Trophoblast cell (in vitro differentiated cells and primary cell): ENCODE measurements around the gene CCDC80.

Source experiments
- DNase-seq, 2 donors: peaks; one replicate each; pipeline ENCODE4 v3.0.0-alpha.2; 2016
- H2AFZ ChIP-seq: 2 replicates; pipeline ENCODE4 v1.6.1; 2013; ENCODE audit warnings: low read length, moderate library complexity, mild to moderate bottlenecking; ENCODE audit not compliant: insufficient read depth, poor library complexity
- H2AK5ac ChIP-seq: 2 replicates; pipeline ENCODE4 v1.6.1; 2013; ENCODE audit warnings: mild to moderate bottlenecking, low read length
- H2BK120ac ChIP-seq: 2 replicates; pipeline ENCODE4 v1.6.1; 2013; ENCODE audit warnings: low read length, mild to moderate bottlenecking, moderate library complexity; ENCODE audit not compliant: insufficient read depth, poor library complexity
- H2BK12ac ChIP-seq: 2 replicates; pipeline ENCODE4 v1.6.1; 2013; ENCODE audit warnings: mild to moderate bottlenecking, low read length, moderate library complexity
- H2BK5ac ChIP-seq: 2 replicates; pipeline ENCODE4 v1.6.1; 2013; ENCODE audit warnings: low read length, low read depth, moderate library complexity, mild to moderate bottlenecking; ENCODE audit not compliant: poor library complexity
- H3K14ac ChIP-seq: 2 replicates; pipeline ENCODE4 v1.6.1; 2013; ENCODE audit warnings: mild to moderate bottlenecking, low read length
- H3K18ac ChIP-seq: 2 replicates; pipeline ENCODE4 v1.6.1; 2013; ENCODE audit warnings: mild to moderate bottlenecking, low read length
- H3K23ac ChIP-seq: 2 replicates; pipeline ENCODE4 v1.6.1; 2013; ENCODE audit warnings: low read length
- H3K27ac ChIP-seq: 2 replicates; pipeline ENCODE4 v1.5.1; 2013; ENCODE audit warnings: low read depth, mild to moderate bottlenecking, inconsistent platforms, low read length, moderate library complexity
- H3K27me3 ChIP-seq: 2 replicates; pipeline ENCODE4 v1.6.1; 2013; ENCODE audit warnings: inconsistent platforms, mild to moderate bottlenecking, low read length, moderate library complexity; ENCODE audit not compliant: insufficient read depth
- H3K36me3 ChIP-seq, 2 experiments: 1 replicate in 1 of 2; 2 replicates in 1 of 2; pipeline ENCODE4 v1.6.1; 2013; ENCODE audit warnings: low read length in 2 of 2, mild to moderate bottlenecking in 2 of 2, moderate library complexity in 1 of 2; ENCODE audit not compliant: insufficient read depth in 2 of 2, control insufficient read depth in 1 of 2
- H3K4ac ChIP-seq: 2 replicates; pipeline ENCODE4 v1.6.1; 2013; ENCODE audit warnings: low read depth, mild to moderate bottlenecking, low read length, moderate library complexity
- H3K4me1 ChIP-seq, 2 experiments: 1 replicate in 1 of 2; 2 replicates in 1 of 2; pipeline ENCODE4 v1.6.1; 2013; ENCODE audit warnings: low read length in 2 of 2, mild to moderate bottlenecking in 2 of 2, moderate library complexity in 1 of 2; ENCODE audit not compliant: insufficient read depth in 2 of 2, control insufficient read depth in 1 of 2
- H3K4me2 ChIP-seq: 2 replicates; pipeline ENCODE4 v1.6.1; 2013; ENCODE audit warnings: inconsistent platforms, mild to moderate bottlenecking, low read length, moderate library complexity
- H3K4me3 ChIP-seq: 2 replicates; pipeline ENCODE4 v1.5.1; 2013; ENCODE audit warnings: mild to moderate bottlenecking, low read depth, low read length, inconsistent platforms
- H3K79me1 ChIP-seq: one replicate; pipeline ENCODE4 v1.6.1; 2013; ENCODE audit warnings: low read length
- H3K79me2 ChIP-seq: 2 replicates; pipeline ENCODE4 v1.6.1; 2013; ENCODE audit warnings: low read length, mild to moderate bottlenecking; ENCODE audit not compliant: control insufficient read depth, insufficient read depth, poor library complexity
- H3K9ac ChIP-seq: 2 replicates; pipeline ENCODE4 v1.6.1; 2013; ENCODE audit warnings: mild to moderate bottlenecking, low read length
- H3K9me3 ChIP-seq: 2 replicates; pipeline ENCODE4 v1.6.1; 2013; ENCODE audit warnings: low read depth, mild to moderate bottlenecking, control low read depth, inconsistent platforms, low read length; ENCODE audit not compliant: insufficient read depth
- H4K12ac ChIP-seq: 2 replicates; pipeline ENCODE4 v1.6.1; 2013; ENCODE audit warnings: low read depth, mild to moderate bottlenecking, low read length, moderate library complexity
- H4K8ac ChIP-seq: 2 replicates; pipeline ENCODE4 v1.6.1; 2013; ENCODE audit warnings: low read depth, mild to moderate bottlenecking, low read length, moderate library complexity
- H4K91ac ChIP-seq: one replicate; pipeline ENCODE4 v1.6.1; 2013; ENCODE audit warnings: low read depth, mild to moderate bottlenecking, low read length, moderate library complexity
- WGBS: extraction: QIAGEN DNeasy Blood & Tissue Kit; methylation state at CpG from one replicate; pipeline ENCODE4 v1.1.7; 2013; ENCODE audit warnings: missing lambda C conversion rate; ENCODE audit not compliant: insufficient read length, insufficient coverage; ENCODE audit errors: extremely low coverage; 5-methylcytosine and 5-hydroxymethylcytosine counted together

The CCDC80 gene

DNA sequence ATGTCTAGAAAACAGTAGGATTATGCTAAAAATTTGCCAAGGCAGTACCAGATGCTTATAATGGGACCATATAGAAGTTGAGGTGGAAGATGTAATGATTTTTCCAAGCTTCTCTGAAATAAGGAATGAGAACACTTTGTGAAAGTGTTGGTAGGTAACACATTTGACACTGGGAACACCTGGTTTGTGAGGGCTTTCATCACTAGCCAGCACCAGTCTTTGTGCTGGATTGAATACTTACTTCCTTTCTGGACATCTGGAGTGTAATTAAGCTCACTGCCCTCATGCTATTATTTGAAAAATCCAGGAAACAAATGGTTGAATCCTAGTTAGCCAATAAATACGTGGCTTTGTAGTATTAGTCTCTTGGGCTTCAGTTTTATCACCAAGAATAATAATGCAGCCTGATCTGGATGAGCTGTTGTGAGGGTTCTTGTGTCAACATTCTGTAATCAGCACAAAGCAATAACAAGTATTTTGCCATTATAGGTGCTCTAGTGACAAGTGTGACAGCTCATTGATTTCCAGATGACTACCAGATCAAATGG is 12.9 kb downstream of the CCDC80 start:
- H3K79me2 ChIP-seq = no peaks in the 10 kb centered on the region
- WGBS = no CpG with 5 or more reads among the region's 1 CpG

DNA sequence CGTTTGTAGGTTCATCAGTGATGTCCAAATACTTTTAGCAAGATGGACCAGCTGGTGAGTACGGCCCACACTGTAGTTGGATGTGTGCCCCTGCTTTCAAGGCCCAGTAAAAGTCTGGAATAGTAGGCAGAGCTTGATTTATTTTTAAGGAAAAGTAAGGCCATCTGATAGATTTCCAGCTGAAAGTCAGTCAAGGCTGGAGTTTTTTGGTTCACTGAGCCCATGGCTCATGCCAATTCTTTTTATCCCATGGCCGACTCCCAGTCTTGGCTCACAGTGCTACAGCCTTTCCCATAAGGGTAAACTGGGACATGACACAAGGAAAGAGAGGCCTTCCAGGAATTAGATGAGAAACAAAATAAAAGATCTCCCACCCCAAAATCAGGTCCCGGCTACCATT is 13.5 kb downstream of the CCDC80 start:
- H3K36me3 ChIP-seq = peaks cover 0 to 11% of the 10 kb centered on the region in 2 experiments
- no peaks in the 10 kb centered on the region for H3K79me2 ChIP-seq
- no peak overlapping the region for H3K14ac ChIP-seq
- no peaks in the 10 kb centered on the region for H3K9me3 ChIP-seq
- H3K79me1 ChIP-seq = peaks cover 4% of the 10 kb centered on the region
- no peak overlapping the region for H2BK5ac ChIP-seq
- no peak overlapping the region for H3K4me2 ChIP-seq
- H3K23ac ChIP-seq = no peak overlapping the region
- no peak overlapping the region for H4K91ac ChIP-seq
- no peak for DNase-seq
- no peak overlapping the region for H2BK12ac ChIP-seq
- H2BK120ac ChIP-seq = no peak overlapping the region
- H4K8ac ChIP-seq = no peak overlapping the region
- H3K4me3 ChIP-seq = no peak overlapping the region
- H3K27me3 ChIP-seq = no peaks in the 10 kb centered on the region
- no CpG with 5 or more reads among the region's 4 CpGs for WGBS
- no peak overlapping the region for H2AFZ ChIP-seq
- no peak overlapping the region for H3K27ac ChIP-seq
- no peak overlapping the region for H3K18ac ChIP-seq
- H2AK5ac ChIP-seq = no peak overlapping the region
- no peak overlapping the region for H4K12ac ChIP-seq
- H3K4ac ChIP-seq = no peak overlapping the region
- H3K4me1 ChIP-seq = peaks cover 4 to 8% of the 10 kb centered on the region in 2 experiments
- no peak overlapping the region for H3K9ac ChIP-seq

More for the DNA sequence above, 12.9 kb downstream of the CCDC80 start:
- peaks cover 4% of the 10 kb centered on the region for H3K79me1 ChIP-seq
- no peak overlapping the region for H2AFZ ChIP-seq
- H2BK12ac ChIP-seq = no peak overlapping the region
- no peak overlapping the region for H3K4me2 ChIP-seq
- no peaks in the 10 kb centered on the region for H3K9me3 ChIP-seq
- H3K4me1 ChIP-seq = peaks cover 4 to 12% of the 10 kb centered on the region in 2 experiments
- H2BK120ac ChIP-seq = no peak overlapping the region
- no peak overlapping the region for H3K23ac ChIP-seq
- peaks cover 0 to 11% of the 10 kb centered on the region in 2 experiments for H3K36me3 ChIP-seq
- H4K91ac ChIP-seq = no peak overlapping the region
- no peak overlapping the region for H3K4me3 ChIP-seq
- H3K18ac ChIP-seq = no peak overlapping the region
- H4K12ac ChIP-seq = no peak overlapping the region
- H3K27me3 ChIP-seq = no peaks in the 10 kb centered on the region
- H3K27ac ChIP-seq = no peak overlapping the region
- H2BK5ac ChIP-seq = no peak overlapping the region
- no peak overlapping the region for H3K4ac ChIP-seq
- no peak overlapping the region for H3K9ac ChIP-seq
- no peak for DNase-seq
- H3K14ac ChIP-seq = no peak overlapping the region
- no peak overlapping the region for H2AK5ac ChIP-seq
- no peak overlapping the region for H4K8ac ChIP-seq

DNA sequence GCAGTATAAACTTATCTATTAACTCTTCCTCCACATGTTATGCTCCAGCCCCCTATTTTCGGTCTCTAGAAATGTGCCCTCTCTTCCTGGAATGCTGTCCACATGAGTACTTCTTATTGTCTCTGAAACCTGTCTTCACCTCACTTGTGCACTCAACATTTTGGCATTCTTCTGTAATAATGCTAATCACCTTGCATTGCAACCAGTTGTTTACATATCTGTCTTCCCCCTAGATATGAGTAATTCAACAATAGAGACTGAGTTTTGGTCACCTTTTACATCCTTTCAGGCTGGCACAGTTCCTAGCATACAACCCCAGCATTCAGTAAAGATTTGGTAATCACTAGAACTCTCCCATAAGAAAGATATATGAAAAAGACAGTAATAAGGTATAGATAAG is 17.2 kb downstream of the CCDC80 start:
- H3K9ac ChIP-seq = no peak overlapping the region
- H3K4ac ChIP-seq = no peak overlapping the region
- no peak overlapping the region for H2BK12ac ChIP-seq
- H4K12ac ChIP-seq = no peak overlapping the region
- no peaks in the 10 kb centered on the region for H3K79me2 ChIP-seq
- DNase-seq = peak in 1 of 2 donors; percentile 13
- no peaks in the 10 kb centered on the region for H3K9me3 ChIP-seq
- no peak overlapping the region for H3K14ac ChIP-seq
- no peak overlapping the region for H4K91ac ChIP-seq
- no peak overlapping the region for H2BK120ac ChIP-seq
- H3K23ac ChIP-seq = peak overlapping the region; percentile 5
- H3K27me3 ChIP-seq = no peaks in the 10 kb centered on the region
- H2AFZ ChIP-seq = no peak overlapping the region
- H3K18ac ChIP-seq = no peak overlapping the region
- no peak overlapping the region for H2BK5ac ChIP-seq
- no peak overlapping the region for H3K4me3 ChIP-seq
- no peaks in the 10 kb centered on the region for H3K4me1 ChIP-seq
- H4K8ac ChIP-seq = no peak overlapping the region
- no peak overlapping the region for H3K4me2 ChIP-seq
- no CpG with 5 or more reads among the region's 1 CpG for WGBS
- no peaks in the 10 kb centered on the region for H3K79me1 ChIP-seq
- H3K27ac ChIP-seq = no peak overlapping the region
- H3K36me3 ChIP-seq = peaks cover 0 to 14% of the 10 kb centered on the region in 2 experiments
- H2AK5ac ChIP-seq = no peak overlapping the region

DNA sequence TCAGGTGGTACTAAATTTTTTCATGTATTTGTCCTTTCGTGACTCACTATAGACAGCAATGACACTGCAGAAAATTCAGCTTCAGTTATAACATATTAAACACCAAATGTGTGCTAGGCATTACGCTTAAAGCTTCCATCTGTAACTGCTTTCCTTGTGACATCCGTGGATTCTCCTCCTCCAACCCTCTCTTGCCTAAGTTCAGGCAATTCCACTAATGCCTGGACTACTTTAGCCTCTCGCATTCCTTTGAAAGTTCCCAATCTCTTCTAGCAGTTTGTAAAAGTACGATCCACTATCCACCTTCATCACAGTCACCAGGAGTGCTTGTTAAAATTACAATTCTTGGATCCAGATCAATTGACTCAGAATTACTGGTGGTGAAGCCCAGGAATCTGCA is 17.7 kb downstream of the CCDC80 start:
- H3K14ac ChIP-seq = no peak overlapping the region
- H3K27me3 ChIP-seq = no peaks in the 10 kb centered on the region
- no peak overlapping the region for H2BK5ac ChIP-seq
- no peak overlapping the region for H4K12ac ChIP-seq
- no peak overlapping the region for H2BK12ac ChIP-seq
- peak; percentile 4 to 59 for DNase-seq
- no peaks in the 10 kb centered on the region for H3K4me1 ChIP-seq
- no peak overlapping the region for H3K4me3 ChIP-seq
- no peak overlapping the region for H2AFZ ChIP-seq
- no peak overlapping the region for H4K91ac ChIP-seq
- H4K8ac ChIP-seq = no peak overlapping the region
- H3K36me3 ChIP-seq = peaks cover 0 to 19% of the 10 kb centered on the region in 2 experiments
- no peak overlapping the region for H2AK5ac ChIP-seq
- no peaks in the 10 kb centered on the region for H3K79me1 ChIP-seq
- no peak overlapping the region for H2BK120ac ChIP-seq
- no peak overlapping the region for H3K23ac ChIP-seq
- H3K9ac ChIP-seq = no peak overlapping the region
- no peak overlapping the region for H3K4ac ChIP-seq
- H3K27ac ChIP-seq = no peak overlapping the region
- WGBS = no CpG with 5 or more reads among the region's 5 CpGs
- H3K9me3 ChIP-seq = no peaks in the 10 kb centered on the region
- H3K18ac ChIP-seq = no peak overlapping the region
- no peaks in the 10 kb centered on the region for H3K79me2 ChIP-seq
- no peak overlapping the region for H3K4me2 ChIP-seq
